ENCODE measurements around the gene JUNB.

Gene JUNB

GRCh38 chr19:12784394-12784870 is 6.9 kb upstream of the JUNB start:
- Histone ChIP-seq H3K4me1 (ENCODE audit: control insufficient read depth, insufficient read depth, low read length) (peaks cover 39% of the 10 kb centered on the region), H3K4me3 (ENCODE audit: low read depth, low read length) (no peak overlapping the region), H3K9me3 (ENCODE audit: control insufficient read depth, insufficient read depth, low read depth, low read length) (no peaks in the 10 kb centered on the region), H3K27me3 (ENCODE audit: control insufficient read depth, insufficient read depth, low read length) (no peaks in the 10 kb centered on the region), H3K36me3 (ENCODE audit: control insufficient read depth, insufficient read depth, low read length) (no peaks in the 10 kb centered on the region), H3K9ac (ENCODE audit: low read length) (peak overlapping the region; percentile 41), H3K27ac (ENCODE audit: low read depth, low read length) (no peak overlapping the region)

- H3K4me3 ChIP-seq (ENCODE audit: low read depth, low read length) = no peak overlapping the region
- no peaks in the 10 kb centered on the region for H3K36me3 ChIP-seq (ENCODE audit: control insufficient read depth, insufficient read depth, low read length)
- H3K9ac ChIP-seq (ENCODE audit: low read length) = peak overlapping the region; percentile 41
- H3K4me1 ChIP-seq (ENCODE audit: control insufficient read depth, insufficient read depth, low read length) = peaks cover 38% of the 10 kb centered on the region
- H3K27ac ChIP-seq (ENCODE audit: low read depth, low read length) = no peak overlapping the region
- no peaks in the 10 kb centered on the region for H3K27me3 ChIP-seq (ENCODE audit: control insufficient read depth, insufficient read depth, low read length)
- no peaks in the 10 kb centered on the region for H3K9me3 ChIP-seq (ENCODE audit: control insufficient read depth, insufficient read depth, low read depth, low read length)
These were observed 6.3 kb upstream of the JUNB start for GRCh38 chr19:12784871-12785430.

DNA sequence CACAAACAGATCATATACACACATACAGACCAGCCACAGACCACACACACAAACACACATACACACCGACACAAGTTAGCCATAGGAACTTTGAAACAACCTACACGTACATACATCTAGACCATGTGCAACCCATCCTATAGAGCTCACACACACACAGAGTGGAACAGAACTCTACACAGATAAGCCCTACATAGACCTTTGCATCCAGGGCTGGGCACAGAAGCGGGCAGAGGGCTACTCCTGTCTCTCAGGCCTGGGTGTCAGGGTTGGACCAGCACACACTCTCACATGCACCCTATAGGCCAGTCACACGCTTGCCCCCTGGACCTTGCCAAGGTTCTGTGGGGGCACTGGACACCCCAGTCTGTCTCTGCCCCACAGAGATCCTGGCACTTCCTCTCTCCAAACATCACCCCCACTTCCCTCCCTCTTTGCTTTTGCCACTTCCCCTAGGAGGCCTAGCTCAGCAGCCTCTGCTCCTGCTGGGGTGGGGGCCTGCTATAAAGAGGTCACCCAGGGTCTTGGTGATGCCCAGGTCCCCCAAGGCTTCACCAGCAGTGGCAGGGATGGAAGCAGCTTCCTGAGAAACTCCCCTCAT is 5.8 kb upstream of the JUNB start:
- H3K9me3 ChIP-seq (ENCODE audit: control insufficient read depth, insufficient read depth, low read depth, low read length) = no peaks in the 10 kb centered on the region
- no peak overlapping the region for H3K27ac ChIP-seq (ENCODE audit: low read depth, low read length)
- no peak overlapping the region for H3K9ac ChIP-seq (ENCODE audit: low read length)
- no peak overlapping the region for H3K4me3 ChIP-seq (ENCODE audit: low read depth, low read length)
- peaks cover 1% of the 10 kb centered on the region; the same call in 1 of the 2 replicates for H3K27me3 ChIP-seq (ENCODE audit: control insufficient read depth, insufficient read depth, low read length)
- H3K36me3 ChIP-seq (ENCODE audit: control insufficient read depth, insufficient read depth, low read length) = no peaks in the 10 kb centered on the region
- H3K4me1 ChIP-seq (ENCODE audit: control insufficient read depth, insufficient read depth, low read length) = peaks cover 41% of the 10 kb centered on the region

GRCh38 chr19:12786141-12786870 is 5.0 kb upstream of the JUNB start:
- H3K4me1 ChIP-seq (ENCODE audit: control insufficient read depth, insufficient read depth, low read length) = peaks cover 47% of the 10 kb centered on the region
- no peak overlapping the region for H3K4me3 ChIP-seq (ENCODE audit: low read depth, low read length)
- no peak overlapping the region for H3K9ac ChIP-seq (ENCODE audit: low read length)

DNA sequence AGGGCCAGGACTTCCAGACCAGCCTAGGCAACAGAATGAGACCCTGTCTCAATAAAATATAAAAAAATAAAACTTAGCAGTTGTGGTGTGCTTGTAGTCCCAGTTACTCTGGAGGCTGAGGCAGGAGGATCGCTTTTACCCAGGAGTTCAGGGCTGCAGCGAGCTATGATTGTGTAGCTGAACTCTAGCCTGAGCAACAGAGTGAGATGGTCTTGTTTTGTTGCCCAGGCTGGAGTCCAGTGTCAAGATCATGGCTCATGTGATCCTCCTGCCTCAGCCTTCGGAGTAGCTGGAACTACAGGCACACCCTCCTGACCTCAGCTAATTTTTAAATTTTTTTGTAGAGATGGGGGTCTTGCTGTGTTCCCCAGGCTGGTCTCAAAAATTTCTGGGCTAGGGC is 4.3 kb upstream of the JUNB start:
- Histone ChIP-seq H3K9me3 (ENCODE audit: control insufficient read depth, insufficient read depth, low read depth, low read length) (no peaks in the 10 kb centered on the region), H3K27me3 (ENCODE audit: control insufficient read depth, insufficient read depth, low read length) (peaks cover 7% of the 10 kb centered on the region; the same call in 1 of the 2 replicates), H3K4me1 (ENCODE audit: control insufficient read depth, insufficient read depth, low read length) (peaks cover 47% of the 10 kb centered on the region), H3K4me3 (ENCODE audit: low read depth, low read length) (no peak overlapping the region), H3K9ac (ENCODE audit: low read length) (no peak overlapping the region), H3K27ac (ENCODE audit: low read depth, low read length) (no peak overlapping the region), H3K36me3 (ENCODE audit: control insufficient read depth, insufficient read depth, low read length) (no peaks in the 10 kb centered on the region)

More at GRCh38 chr19:12786141-12786870, 5.0 kb upstream of the JUNB start:
- Histone ChIP-seq H3K36me3 (ENCODE audit: control insufficient read depth, insufficient read depth, low read length) (no peaks in the 10 kb centered on the region), H3K27ac (ENCODE audit: low read depth, low read length) (no peak overlapping the region), H3K9me3 (ENCODE audit: control insufficient read depth, insufficient read depth, low read depth, low read length) (no peaks in the 10 kb centered on the region), H3K27me3 (ENCODE audit: control insufficient read depth, insufficient read depth, low read length) (peaks cover 7% of the 10 kb centered on the region; the same call in 1 of the 2 replicates)

DNA sequence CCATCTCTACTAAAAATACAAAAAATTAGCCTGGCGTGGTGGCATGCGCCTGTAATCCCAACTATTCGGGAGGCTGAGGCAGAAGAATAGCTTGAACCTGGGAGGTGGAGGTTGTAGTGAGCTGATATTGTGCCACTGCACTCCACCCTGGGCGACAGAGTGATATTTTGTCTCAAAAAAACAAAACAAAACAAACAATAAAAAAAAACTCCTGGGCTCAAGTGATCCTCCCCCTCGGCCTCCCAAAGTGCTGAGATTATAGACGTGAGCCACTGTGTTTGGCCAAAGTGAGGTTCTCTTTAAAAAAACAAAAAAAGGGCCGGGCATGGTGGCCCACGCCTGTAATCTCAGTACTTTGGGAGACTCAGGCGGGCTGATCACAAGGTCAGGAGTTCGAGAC is 3.8 kb upstream of the JUNB start:
- no peak overlapping the region for H3K4me3 ChIP-seq (ENCODE audit: low read depth, low read length)
- H3K4me1 ChIP-seq (ENCODE audit: control insufficient read depth, insufficient read depth, low read length) = peaks cover 47% of the 10 kb centered on the region
- no peaks in the 10 kb centered on the region for H3K9me3 ChIP-seq (ENCODE audit: control insufficient read depth, insufficient read depth, low read depth, low read length)
- H3K36me3 ChIP-seq (ENCODE audit: control insufficient read depth, insufficient read depth, low read length) = no peaks in the 10 kb centered on the region
- H3K9ac ChIP-seq (ENCODE audit: low read length) = no peak overlapping the region
- peaks cover 7% of the 10 kb centered on the region; the same call in 1 of the 2 replicates for H3K27me3 ChIP-seq (ENCODE audit: control insufficient read depth, insufficient read depth, low read length)
- no peak overlapping the region for H3K27ac ChIP-seq (ENCODE audit: low read depth, low read length)

- Histone ChIP-seq H3K27ac (ENCODE audit: low read depth, low read length) (no peak overlapping the region), H3K4me3 (ENCODE audit: low read depth, low read length) (peak overlapping the region; percentile 65), H3K36me3 (ENCODE audit: control insufficient read depth, insufficient read depth, low read length) (no peaks in the 10 kb centered on the region), H3K9ac (ENCODE audit: low read length) (peak overlapping the region; percentile 14), H3K4me1 (ENCODE audit: control insufficient read depth, insufficient read depth, low read length) (peaks cover 47% of the 10 kb centered on the region), H3K9me3 (ENCODE audit: control insufficient read depth, insufficient read depth, low read depth, low read length) (no peaks in the 10 kb centered on the region), H3K27me3 (ENCODE audit: control insufficient read depth, insufficient read depth, low read length) (peaks cover 7% of the 10 kb centered on the region; the same call in 1 of the 2 replicates)
These were observed 3.1 kb upstream of the JUNB start for GRCh38 chr19:12788042-12788681.

DNA sequence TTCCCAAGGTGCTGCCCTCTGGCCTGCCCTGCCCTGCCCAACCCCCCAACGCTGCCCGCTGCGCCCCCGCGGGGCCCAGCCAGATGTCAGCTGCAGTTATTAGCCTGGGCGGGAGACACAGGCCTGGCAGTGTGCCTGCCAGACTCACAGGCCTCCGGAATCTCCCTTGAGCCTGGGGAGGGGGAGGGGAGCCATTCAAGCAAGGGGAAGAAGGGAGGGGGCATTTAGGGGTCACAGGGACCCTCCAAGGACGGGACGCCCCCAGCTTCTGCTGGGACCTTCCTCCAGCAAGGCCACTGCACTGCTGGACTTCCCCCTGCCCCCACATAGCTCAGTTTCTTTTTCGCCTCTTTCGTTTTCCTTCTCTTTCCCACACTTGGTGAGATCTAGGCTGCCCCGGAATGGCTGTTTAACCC is 2.6 kb upstream of the JUNB start:
- H3K36me3 ChIP-seq (ENCODE audit: control insufficient read depth, insufficient read depth, low read length) = no peaks in the 10 kb centered on the region
- H3K27me3 ChIP-seq (ENCODE audit: control insufficient read depth, insufficient read depth, low read length) = peaks cover 7% of the 10 kb centered on the region; the same call in 1 of the 2 replicates
- peak overlapping the region; percentile 57; the same call in 1 of the 2 replicates for H3K27ac ChIP-seq (ENCODE audit: low read depth, low read length)
- peak overlapping the region; percentile 48 for H3K9ac ChIP-seq (ENCODE audit: low read length)
- H3K9me3 ChIP-seq (ENCODE audit: control insufficient read depth, insufficient read depth, low read depth, low read length) = no peaks in the 10 kb centered on the region
- H3K4me3 ChIP-seq (ENCODE audit: low read depth, low read length) = peak overlapping the region; percentile 65
- H3K4me1 ChIP-seq (ENCODE audit: control insufficient read depth, insufficient read depth, low read length) = peaks cover 43% of the 10 kb centered on the region

DNA sequence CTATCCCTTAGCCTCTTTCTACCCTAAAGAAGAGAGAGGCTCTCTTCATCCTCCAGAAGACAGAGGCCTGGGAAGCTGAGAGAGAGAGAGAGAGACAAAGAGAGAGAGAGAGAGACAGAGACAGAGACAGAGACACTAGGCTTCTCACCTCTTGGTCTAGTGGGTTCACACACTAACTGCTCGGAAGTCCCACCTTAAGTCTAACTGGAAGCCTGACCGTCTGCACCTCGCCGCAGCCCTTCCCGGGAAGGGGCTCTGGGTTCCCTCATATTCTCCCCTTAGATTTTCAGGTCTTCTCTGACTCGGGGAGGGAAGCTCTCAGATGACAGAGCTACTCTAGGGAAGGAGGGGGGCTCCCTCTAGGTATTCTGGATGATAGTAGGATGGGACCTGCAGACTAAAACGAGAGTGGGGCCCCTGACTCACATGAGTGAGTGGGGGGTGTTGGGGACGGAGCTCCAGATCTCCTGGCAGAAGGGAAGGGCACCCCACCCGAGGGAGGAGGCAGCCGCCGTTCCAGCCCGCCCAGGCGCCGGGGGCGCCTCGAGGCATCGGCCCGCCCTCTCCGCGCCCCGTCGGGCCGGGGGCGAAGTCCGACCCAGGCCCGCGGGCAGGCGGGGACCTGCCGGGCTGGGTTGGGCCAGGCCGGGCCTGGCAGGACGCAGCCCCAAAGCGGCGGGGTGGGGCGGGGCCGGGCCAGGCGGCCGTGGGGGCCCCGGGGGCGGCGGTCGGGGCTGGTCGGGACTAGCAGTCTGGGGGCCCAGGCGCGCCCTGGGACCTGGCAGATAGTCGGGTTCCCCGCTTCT is 2.0 kb upstream of the JUNB start:
- H3K9ac ChIP-seq (ENCODE audit: low read length) = peak overlapping the region; percentile 54
- H3K27ac ChIP-seq (ENCODE audit: low read depth, low read length) = peak overlapping the region; percentile 57; the same call in 1 of the 2 replicates
- H3K4me1 ChIP-seq (ENCODE audit: control insufficient read depth, insufficient read depth, low read length) = peaks cover 42% of the 10 kb centered on the region

DNA sequence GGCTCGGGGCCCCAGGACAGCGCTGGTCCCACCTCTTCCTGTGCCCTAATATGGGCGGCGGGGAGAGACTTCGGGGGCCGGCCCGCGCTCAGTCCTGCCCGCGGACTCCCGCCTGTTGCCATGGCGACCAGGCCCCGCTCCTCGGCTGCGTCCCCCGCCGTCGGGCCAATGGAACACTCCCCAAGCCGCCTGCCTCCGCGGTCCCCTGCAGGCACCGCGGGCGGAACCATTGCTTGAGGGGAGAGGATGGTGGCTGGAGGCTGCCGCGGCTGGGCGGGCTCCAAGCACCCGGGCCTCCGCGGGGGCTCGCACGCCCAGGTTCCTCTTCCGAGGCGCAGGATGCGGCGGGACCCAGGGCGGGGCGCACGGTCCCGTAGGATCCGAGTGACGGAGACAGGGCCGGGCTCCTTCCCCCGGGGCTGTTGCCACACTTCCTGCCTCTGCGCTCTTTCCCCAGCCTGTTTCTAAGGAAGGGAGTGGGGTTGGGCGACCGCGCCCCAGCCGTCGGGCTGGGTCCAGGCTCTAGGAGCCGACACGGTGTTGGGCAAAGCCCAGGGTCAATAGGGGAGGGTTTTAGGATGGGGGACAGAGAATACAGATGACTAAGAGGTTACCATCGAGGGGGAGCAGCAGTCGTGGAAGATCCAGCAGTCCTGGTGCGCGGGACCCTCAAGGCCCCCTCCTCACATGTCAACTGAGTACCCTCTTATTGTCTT is 1.2 kb upstream of the JUNB start:
- H3K9ac ChIP-seq (ENCODE audit: low read length) = peak overlapping the region; percentile 54
- peak overlapping the region; percentile 65 for H3K4me3 ChIP-seq (ENCODE audit: low read depth, low read length)
- H3K27ac ChIP-seq (ENCODE audit: low read depth, low read length) = no peak overlapping the region
- H3K27me3 ChIP-seq (ENCODE audit: control insufficient read depth, insufficient read depth, low read length) = peaks cover 7% of the 10 kb centered on the region; the same call in 1 of the 2 replicates
- H3K36me3 ChIP-seq (ENCODE audit: control insufficient read depth, insufficient read depth, low read length) = no peaks in the 10 kb centered on the region
- peaks cover 41% of the 10 kb centered on the region for H3K4me1 ChIP-seq (ENCODE audit: control insufficient read depth, insufficient read depth, low read length)
- H3K9me3 ChIP-seq (ENCODE audit: control insufficient read depth, insufficient read depth, low read depth, low read length) = no peaks in the 10 kb centered on the region

More for the DNA sequence above, 2.0 kb upstream of the JUNB start:
- H3K36me3 ChIP-seq (ENCODE audit: control insufficient read depth, insufficient read depth, low read length) = no peaks in the 10 kb centered on the region
- no peaks in the 10 kb centered on the region for H3K9me3 ChIP-seq (ENCODE audit: control insufficient read depth, insufficient read depth, low read depth, low read length)
- peak overlapping the region; percentile 65 for H3K4me3 ChIP-seq (ENCODE audit: low read depth, low read length)
- H3K27me3 ChIP-seq (ENCODE audit: control insufficient read depth, insufficient read depth, low read length) = peaks cover 7% of the 10 kb centered on the region; the same call in 1 of the 2 replicates

All from HUES6 (cell line).